Right atrium auricular region (tissue), 2 donors: ENCODE data around the gene ERMAP. TPM values are rescaled to one million over a fixed set of nuclear protein-coding genes. Genes with fewer than 3 reads are reported as not detected.

ENCODE experiments used
- DNase-seq: peaks from one replicate; pipeline ENCODE4 v3.0.0-alpha.2; 2019; ENCODE audit warnings: low spot score
- H3K27ac ChIP-seq, 2 donors: fragments of 200-600 bp; sonication (generic); 1 replicate in 1 of 2; 2 replicates in 1 of 2; pipeline ENCODE4 v1.5.1; 2016 to 2019
- H3K27me3 ChIP-seq, 2 donors: fragments of 200-600 bp; sonication (generic); one replicate each; pipeline versions ENCODE4 v1.5.1 to v1.6.0; 2017 to 2019
- H3K36me3 ChIP-seq: fragments of 200-600 bp; sonication (generic); one replicate; pipeline ENCODE4 v1.5.1; 2016
- H3K4me1 ChIP-seq, 2 donors: fragments of 200-600 bp; sonication (generic); one replicate each; pipeline versions ENCODE4 v1.5.1 to v1.6.0; 2017 to 2019
- H3K4me3 ChIP-seq, 2 donors: fragments of 200-600 bp; sonication (generic); 1 replicate in 1 of 2; 2 replicates in 1 of 2; pipeline ENCODE4 v1.5.1; 2017 to 2019; ENCODE audit warnings: mild to moderate bottlenecking in 1 of 2, moderate library complexity in 1 of 2
- H3K9me3 ChIP-seq, 2 donors: fragments of 200-600 bp; sonication (generic); one replicate each; pipeline ENCODE4 v1.5.1; 2019
- CTCF ChIP-seq, 2 donors: fragments of 200-600 bp; sonication (generic); IDR thresholded peaks; one replicate each; pipeline ENCODE4 v1.5.1; 2019; ENCODE audit warnings: antibody characterized with exemption in 2 of 2
- total RNA-seq, 2 donors: library from RNA; depleted of rRNA; stranded (reverse); fragments of >200 nt; gene quantifications; one replicate each; pipeline ENCODE4 v1.1.0, GENCODE V29; 2016

Gene ERMAP
- total RNA-seq, 2 donors from 2014 or later, result 3.3 to 5.6 TPM

- Histone ChIP-seq H3K27ac (no peak overlapping the region), H3K27me3 (no peaks in the 10 kb centered on the region), H3K36me3 (no peaks in the 10 kb centered on the region), H3K4me3 (no peak overlapping the region), H3K4me1 (no peaks in the 10 kb centered on the region), H3K9me3 (no peaks in the 10 kb centered on the region)
- no peak for TF ChIP-seq CTCF (IDR thresholded peaks at IDR 0.05)
- DNase-seq, result no peak
Observed at GRCh38 chr1:42838482-42839190, 21.7 kb downstream of the ERMAP start.

- Histone ChIP-seq H3K4me3 (no peak overlapping the region), H3K9me3 (no peaks in the 10 kb centered on the region), H3K27ac (no peak overlapping the region), H3K36me3 (no peaks in the 10 kb centered on the region), H3K27me3 (no peaks in the 10 kb centered on the region), H3K4me1 (peaks cover 0 to 7% of the 10 kb centered on the region in 2 donors)
- DNase-seq, result no peak
- TF ChIP-seq CTCF (IDR thresholded peaks at IDR 0.05), result no peak
Observed at GRCh38 chr1:42841010-42841409, 24.1 kb downstream of the ERMAP start.

- Histone ChIP-seq H3K9me3 (no peaks in the 10 kb centered on the region), H3K4me1 (peaks cover 0 to 8% of the 10 kb centered on the region in 2 donors), H3K36me3 (no peaks in the 10 kb centered on the region), H3K27ac (no peak overlapping the region), H3K4me3 (no peak overlapping the region), H3K27me3 (no peaks in the 10 kb centered on the region)
- DNase-seq, result no peak
- no peak for TF ChIP-seq CTCF (IDR thresholded peaks at IDR 0.05)
Observed at GRCh38 chr1:42841440-42842147, 24.7 kb downstream of the ERMAP start.

GRCh38 chr1:42844592-42845140 is 27.7 kb downstream of the ERMAP start:
- H3K4me1 ChIP-seq, result peaks cover 0 to 25% of the 10 kb centered on the region in 2 donors
- DNase-seq, result no peak
- H3K4me3 ChIP-seq, result no peak overlapping the region
- no peaks in the 10 kb centered on the region for H3K36me3 ChIP-seq
- H3K27ac ChIP-seq, result no peak overlapping the region
- H3K9me3 ChIP-seq, result no peaks in the 10 kb centered on the region
- TF ChIP-seq CTCF (IDR thresholded peaks at IDR 0.05), result no peak
- no peaks in the 10 kb centered on the region for H3K27me3 ChIP-seq

GRCh38 chr1:42845193-42845592 is 28.3 kb downstream of the ERMAP start:
- TF ChIP-seq CTCF (IDR thresholded peaks at IDR 0.05), result no peak
- H3K4me3 ChIP-seq, result no peak overlapping the region
- DNase-seq, result no peak

More at GRCh38 chr1:42845193-42845592, 28.3 kb downstream of the ERMAP start:
- no peak overlapping the region for H3K27ac ChIP-seq
- H3K9me3 ChIP-seq, result no peaks in the 10 kb centered on the region
- H3K4me1 ChIP-seq, result peaks cover 0 to 25% of the 10 kb centered on the region in 2 donors
- no peaks in the 10 kb centered on the region for H3K27me3 ChIP-seq
- H3K36me3 ChIP-seq, result peaks cover 2% of the 10 kb centered on the region
